GM21367 (cell line): ENCODE data around the gene DPF3.

Experiments used
- ATAC-seq: cut with Tn5 transposase; IDR thresholded peaks from one replicate; pipeline ENCODE4 v1.9.1; 2021; ENCODE audit not compliant: unreplicated experiment

Gene DPF3

GRCh38 chr14:72800848-72801370 is 93.0 kb downstream of the DPF3 start:
- no peak for ATAC-seq

GRCh38 chr14:72800296-72800695 is 93.6 kb downstream of the DPF3 start:
- no peak for ATAC-seq

GRCh38 chr14:72796935-72797334 is 97.0 kb downstream of the DPF3 start:
- no peak for ATAC-seq

- ATAC-seq: no peak
Observed at GRCh38 chr14:72793156-72793939, 100.6 kb downstream of the DPF3 start.

GRCh38 chr14:72792051-72792788 is 101.7 kb downstream of the DPF3 start:
- no peak for ATAC-seq

GRCh38 chr14:72790887-72791566 is 102.9 kb downstream of the DPF3 start:
- ATAC-seq: no peak

GRCh38 chr14:72788972-72789728 is 104.8 kb downstream of the DPF3 start:
- no peak for ATAC-seq

- ATAC-seq: no peak
Observed at GRCh38 chr14:72788255-72788654, 105.6 kb downstream of the DPF3 start.

- no peak for ATAC-seq
Observed at GRCh38 chr14:72787841-72788240, 106.1 kb downstream of the DPF3 start.

- no peak for ATAC-seq
Observed at GRCh38 chr14:72786378-72787350, 107.2 kb downstream of the DPF3 start.

GRCh38 chr14:72783741-72784140 is 110.2 kb downstream of the DPF3 start:
- ATAC-seq: no peak

- no peak for ATAC-seq
Observed at GRCh38 chr14:72782817-72783216, 111.1 kb downstream of the DPF3 start.

- ATAC-seq: no peak
Observed at GRCh38 chr14:72781561-72782508, 112.1 kb downstream of the DPF3 start.

- no peak for ATAC-seq
Observed at GRCh38 chr14:72780751-72781150, 113.2 kb downstream of the DPF3 start.

- no peak for ATAC-seq
Observed at GRCh38 chr14:72779679-72780078, 114.2 kb downstream of the DPF3 start.

GRCh38 chr14:72777636-72778035 is 116.3 kb downstream of the DPF3 start:
- no peak for ATAC-seq

- no peak for ATAC-seq
Observed at GRCh38 chr14:72776701-72777261, 117.1 kb downstream of the DPF3 start.

GRCh38 chr14:72775923-72776554 is 117.9 kb downstream of the DPF3 start:
- ATAC-seq: no peak
